GM21515 (cell line): Measurements from ENCODE around the gene ZNF169.
"Not testable (repeated sequence)": the region's sequence is repeated elsewhere in the genome, so short reads cannot be mapped to it uniquely, and the experiment has no call there.

Experiments
- ATAC-seq: cut with Tn5 transposase; IDR thresholded peaks from one replicate; pipeline ENCODE4 v1.9.1; 2021; ENCODE audit not compliant: unreplicated experiment

ZNF169 gene

GRCh38 chr9:94341703-94342102 lies 82.6 kb downstream of the ZNF169 start:
- ATAC-seq: not testable (repeated sequence)

- not testable (repeated sequence) for ATAC-seq
Measured at GRCh38 chr9:94347451-94347850, 88.4 kb downstream of the ZNF169 start.

- ATAC-seq: not testable (repeated sequence)
Measured at GRCh38 chr9:94348754-94349153, 89.7 kb downstream of the ZNF169 start.
